K562 (cell line): ENCODE measurements around the gene CCR9. TPM values are rescaled to one million over a fixed set of nuclear protein-coding genes. Genes with fewer than 3 reads are reported as not detected.

Experiments used
- BACH1 ChIP-seq: fragments of 200-800 bp; sonication (Bioruptor generic); IDR thresholded peaks from 2 replicates; pipeline ENCODE4 v1.6.1; 2016; ENCODE audit warnings: missing genetic modification characterization, missing compliant biosample characterization
- FOXJ3 ChIP-seq: sonication (generic); formaldehyde crosslinking; IDR thresholded peaks from 2 replicates; pipeline ENCODE4 v1.4.0; 2020; ENCODE audit warnings: mild to moderate bottlenecking, missing genetic modification reagents
- FOXP4 ChIP-seq: sonication (generic); formaldehyde crosslinking; IDR thresholded peaks from 2 replicates; pipeline ENCODE4 v1.8.0; 2022; ENCODE audit warnings: mild to moderate bottlenecking, missing genetic modification reagents, borderline replicate concordance
- MAFG ChIP-seq: fragments of 450-650 bp; conservative IDR thresholded peaks from 2 replicates; pipeline ENCODE4 v1.6.1; 2016; ENCODE audit warnings: missing genetic modification characterization, missing compliant biosample characterization
- PTBP1 ChIP-seq: fragments of 200-400 bp; formaldehyde crosslinking; IDR thresholded peaks from 2 replicates; pipeline ENCODE4 v1.6.1; 2017; ENCODE audit warnings: low read depth, low read length
- RREB1 ChIP-seq: fragments of 250-450 bp; sonication (Bioruptor Pico); IDR thresholded peaks from 2 replicates; pipeline ENCODE4 v1.4.0; 2020
- TOE1 ChIP-seq, 2 experiments: fragments of 450-650 bp in 1 of 2; sonication (generic) in 1 of 2; formaldehyde crosslinking in 1 of 2; IDR thresholded peaks; 2 replicates each; pipeline versions ENCODE4 v1.7.1 to v1.8.0; 2016 to 2022; ENCODE audit warnings: borderline replicate concordance in 2 of 2, mild to moderate bottlenecking in 2 of 2, antibody characterized with exemption in 1 of 2, inconsistent platforms in 1 of 2, low read depth in 1 of 2, missing genetic modification reagents in 1 of 2, moderate library complexity in 1 of 2
- TSC22D4 ChIP-seq: fragments of 450-650 bp; IDR thresholded peaks from 2 replicates; pipeline ENCODE4 v1.6.1; 2016; ENCODE audit warnings: missing genetic modification characterization, missing biosample characterization, control low read depth
- ZNF407 ChIP-seq: fragments of 450-650 bp; IDR thresholded peaks from 2 replicates; pipeline ENCODE4 v1.6.1; 2016; ENCODE audit warnings: low read depth
- polyA plus RNA-seq, 8 experiments: library from polyadenylated mRNA; depleted of rRNA in 4 of 8; stranded (reverse) in 5 of 8; unstranded in 3 of 8; fragments of >200 nt; fragmentation: Nextera tagmentation in 2 of 8; fragmentation: Illumina TruSeq in 1 of 8; extraction: Ambion mirVana in 2 of 8; extraction: Trizol in 1 of 8; gene quantifications; 2 replicates each; pipeline versions ENCODE4 v1.2.1 to v1.2.3, GENCODE V29; 2011 to 2014; ENCODE audit warnings: inconsistent platforms in 1 of 8, missing spikeins in 1 of 8
- total RNA-seq, 7 experiments: library from RNA; depleted of rRNA in 6 of 7; stranded (reverse); fragments of >200 nt in 6 of 7; fragmentation: Illumina TruSeq in 2 of 7; extraction: Trizol in 2 of 7; gene quantifications; 2 replicates each; pipeline versions ENCODE4 v1.2.1 to v1.2.3, GENCODE V29; 2011 to 2021; ENCODE audit warnings: low replicate concordance in 1 of 7

CCR9 gene
- total and polyA plus RNA-seq, 9 of the 15 experiments (the other 6 are each of a cell fraction or from before 2014, with no cell fraction given): not detected

- TF ChIP-seq RREB1 (CRISPR knock-in tag) (peak; percentile 81; the same call in 1 of the 2 replicates), FOXP4 (no peak), PTBP1 (no peak), FOXJ3 (CRISPR knock-in tag) (no peak), ZNF407 (no peak), MAFG (no peak), BACH1 (tag) (no peak), TOE1 (IDR thresholded peaks at IDR 0.05; ENCODE audit: borderline replicate concordance) (no peak), TOE1 (CRISPR knock-in tag; IDR thresholded peaks at IDR 0.05; ENCODE audit: borderline replicate concordance, low read depth) (no peak), TSC22D4 (tag) (no peak)
Observed at GRCh38 chr3:45881078-45882022, 5.0 kb upstream of the CCR9 start (continued).
